RPMI8226 (cell line): Measurements from ENCODE around the gene KMT5C.
"Not testable (repeated sequence)": the region's sequence is repeated elsewhere in the genome, so short reads cannot be mapped to it uniquely, and the experiment has no call there.

Experiments
- DNase-seq: peaks from one replicate; pipeline ENCODE4 v3.0.0-alpha.2; 2015

Gene KMT5C

DNA sequence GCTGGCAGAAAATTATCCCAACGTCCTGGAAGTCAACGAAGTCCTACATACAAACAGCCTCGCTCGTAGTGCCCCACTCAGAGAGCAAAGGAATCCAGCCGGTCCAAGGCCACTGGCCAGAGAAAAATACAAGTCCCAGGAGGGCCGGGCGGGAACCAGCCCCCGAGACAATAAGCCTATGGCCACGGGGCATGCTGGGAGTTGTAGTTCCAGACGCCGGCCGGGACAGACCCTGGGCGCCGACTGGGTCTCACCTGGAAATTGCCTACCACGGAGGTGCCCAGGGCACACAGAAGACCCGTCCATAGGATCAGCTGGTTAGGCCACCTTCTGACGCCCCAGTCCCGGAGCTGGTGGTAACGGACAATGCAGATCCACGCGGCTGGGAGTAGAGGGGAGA is 19.9 kb upstream of the KMT5C start:
- DNase-seq: no peak

DNA sequence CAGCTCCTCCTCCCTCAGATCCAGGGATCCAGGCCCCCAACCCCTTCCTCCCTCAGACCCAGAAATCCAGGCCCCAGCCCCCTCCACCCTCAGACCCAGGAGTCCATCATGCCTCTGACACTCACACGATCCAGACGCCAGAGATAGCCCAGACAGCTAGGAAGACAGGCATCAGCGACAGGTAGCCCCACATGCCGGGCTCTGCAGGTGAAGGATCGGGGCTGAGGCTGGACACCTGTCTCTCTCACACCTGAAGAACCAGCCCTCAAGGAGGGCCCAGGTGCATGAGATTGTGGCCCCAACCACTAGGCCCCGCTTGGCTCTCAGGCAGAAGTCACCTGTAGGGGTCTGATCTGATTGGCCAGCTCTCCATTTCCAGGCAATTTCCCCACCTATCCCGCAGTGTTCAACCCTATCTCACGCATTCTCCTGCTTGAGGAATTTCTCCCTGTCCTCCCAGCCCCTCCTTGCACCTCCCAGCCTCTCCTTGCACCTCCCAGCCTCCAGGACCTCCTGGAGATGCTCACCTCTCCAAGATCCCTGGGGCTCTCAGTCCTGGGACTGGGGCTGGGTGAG is 18.7 kb upstream of the KMT5C start:
- no peak for DNase-seq

GRCh38 chr19:55321466-55322137 is 18.1 kb upstream of the KMT5C start:
- DNase-seq: no peak

GRCh38 chr19:55322204-55322885 is 17.3 kb upstream of the KMT5C start:
- DNase-seq: no peak

GRCh38 chr19:55324662-55325061 is 15.0 kb upstream of the KMT5C start:
- DNase-seq: no peak

DNA sequence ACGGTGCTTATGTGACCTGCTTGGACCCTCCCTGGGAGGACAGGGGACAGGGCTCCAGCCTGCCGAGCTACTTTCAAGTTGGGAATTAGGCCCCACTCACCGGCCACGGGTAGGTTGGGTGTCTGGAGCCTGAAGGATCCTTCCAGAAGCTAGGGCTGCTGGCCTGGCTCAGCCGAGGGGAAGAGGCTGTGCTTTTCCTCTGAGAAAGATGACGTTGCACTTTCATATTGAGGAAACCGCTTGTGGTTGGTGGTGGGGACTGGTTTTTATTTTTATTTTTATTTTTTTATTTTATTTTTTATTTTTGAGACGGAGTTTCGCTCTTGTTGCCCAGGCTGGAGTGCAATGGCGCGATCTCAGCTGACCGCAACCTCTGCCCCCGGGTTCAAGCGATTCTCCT is 14.5 kb upstream of the KMT5C start, which contains the start of gene TMEM150B:
TMEM150B (minus strand) TSS at position 170 of the 400 bp plus-strand sequence. CDS start 4,305 bp downstream, outside the sequence.
- DNase-seq: peak; percentile 63

DNA sequence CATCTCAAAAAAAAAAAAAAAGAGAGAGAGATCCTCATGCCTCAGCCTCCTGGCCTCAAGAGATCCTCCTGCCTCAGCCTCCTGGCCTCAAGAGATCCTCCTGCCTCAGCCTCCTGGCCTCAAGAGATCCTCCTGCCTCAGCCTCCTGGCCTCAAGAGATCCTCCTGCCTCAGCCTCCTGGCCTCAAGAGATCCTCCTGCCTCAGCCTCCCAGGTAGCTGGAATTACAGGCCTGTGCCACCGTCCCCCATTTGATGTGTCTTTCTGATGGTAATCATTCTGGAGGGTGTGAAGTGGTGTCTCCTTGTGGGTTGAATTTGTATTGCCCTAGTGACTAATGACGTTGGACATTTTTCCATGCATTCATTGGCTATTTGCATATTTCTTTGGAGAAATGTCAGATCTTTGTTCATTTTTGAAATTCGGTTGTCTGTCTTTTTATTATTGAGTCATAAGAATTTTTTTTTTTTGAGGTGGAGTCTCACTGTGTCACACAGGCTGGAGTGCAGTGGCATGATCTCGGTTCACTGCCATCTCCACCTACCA is 10.8 kb upstream of the KMT5C start:
- not testable (repeated sequence) for DNase-seq

DNA sequence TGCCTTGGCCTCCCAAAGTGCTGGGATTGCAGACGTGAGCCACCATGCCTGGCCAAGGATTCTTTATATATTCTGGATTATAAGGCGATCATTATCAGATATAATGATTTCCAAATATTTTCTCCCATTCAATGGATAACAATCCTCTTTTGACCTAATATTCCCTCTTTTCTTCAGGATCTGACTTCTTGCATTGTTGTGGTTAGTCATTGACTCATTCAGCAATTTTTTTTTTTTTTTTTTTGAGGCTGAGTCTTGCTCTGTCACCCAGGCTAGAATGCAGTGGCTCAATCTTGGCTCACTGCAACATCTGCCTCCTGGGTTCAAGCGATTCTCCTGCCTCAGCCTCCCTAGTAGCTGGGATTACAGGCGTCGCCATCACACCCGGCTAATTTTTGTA is 9.9 kb upstream of the KMT5C start:
- not testable (repeated sequence) for DNase-seq

GRCh38 chr19:55333870-55334269 is 5.8 kb upstream of the KMT5C start:
- DNase-seq: no peak

GRCh38 chr19:55336101-55336500 is 3.6 kb upstream of the KMT5C start:
- DNase-seq: no peak

DNA sequence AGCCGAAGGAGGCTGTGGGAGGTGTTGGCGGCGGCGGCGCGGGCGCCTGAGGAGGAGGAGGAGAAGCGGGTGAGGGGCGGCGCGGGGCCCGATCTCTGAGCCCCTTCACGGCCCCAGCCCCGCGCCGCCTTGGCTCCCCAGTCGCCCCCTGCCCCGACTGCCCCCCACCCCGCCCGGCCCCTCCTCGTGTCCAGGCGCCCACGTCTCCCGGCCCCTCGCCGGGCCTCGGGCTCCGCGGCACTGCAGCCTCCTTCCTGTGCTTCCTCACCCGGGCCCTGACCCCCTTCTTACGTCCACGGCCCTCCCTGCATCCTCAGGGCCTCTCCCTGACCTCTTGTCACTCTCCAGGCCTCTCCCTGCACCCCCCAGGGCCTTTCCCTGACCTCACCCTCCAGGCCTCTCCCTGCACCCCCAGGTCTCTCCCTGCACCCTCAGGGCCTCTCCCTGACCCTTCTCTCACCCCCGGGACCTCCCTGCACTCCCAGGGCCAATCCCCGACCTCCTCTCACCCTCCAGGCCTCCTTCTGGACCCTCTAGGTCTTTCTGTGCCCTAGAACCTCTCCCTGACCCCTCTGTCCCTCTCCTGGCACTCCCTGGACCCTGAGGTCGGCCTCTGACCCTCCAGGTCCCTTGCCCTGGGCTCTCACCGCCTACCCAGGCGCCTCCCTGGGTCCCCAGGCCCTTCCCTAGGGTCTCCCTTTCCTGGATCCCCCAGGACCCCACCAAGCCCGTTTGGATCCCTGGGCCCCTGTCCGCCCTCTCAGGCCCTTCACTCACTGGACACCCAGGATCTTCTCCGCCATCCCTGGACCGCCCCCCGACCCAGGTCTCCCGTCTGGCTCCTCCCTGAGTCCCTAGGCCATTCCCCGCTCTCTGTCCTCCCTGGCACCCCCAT is 460 bp downstream of the KMT5C start:
- DNase-seq: peak; percentile 41

GRCh38 chr19:55340784-55341147 is 1.1 kb downstream of the KMT5C start:
- peak; percentile 38 for DNase-seq

GRCh38 chr19:55341171-55341588 is 1.5 kb downstream of the KMT5C start:
- DNase-seq: peak; percentile 78

- DNase-seq: no peak
Measured at GRCh38 chr19:55341595-55342531, 2.2 kb downstream of the KMT5C start.

- DNase-seq: no peak
Measured at GRCh38 chr19:55344444-55344843, 4.8 kb downstream of the KMT5C start.

- DNase-seq: no peak
Measured at GRCh38 chr19:55345101-55345817, 5.6 kb downstream of the KMT5C start.

- DNase-seq: no peak
Measured at GRCh38 chr19:55345818-55346724, 6.4 kb downstream of the KMT5C start.

GRCh38 chr19:55346725-55347441 is 7.2 kb downstream of the KMT5C start:
- DNase-seq: no peak

DNA sequence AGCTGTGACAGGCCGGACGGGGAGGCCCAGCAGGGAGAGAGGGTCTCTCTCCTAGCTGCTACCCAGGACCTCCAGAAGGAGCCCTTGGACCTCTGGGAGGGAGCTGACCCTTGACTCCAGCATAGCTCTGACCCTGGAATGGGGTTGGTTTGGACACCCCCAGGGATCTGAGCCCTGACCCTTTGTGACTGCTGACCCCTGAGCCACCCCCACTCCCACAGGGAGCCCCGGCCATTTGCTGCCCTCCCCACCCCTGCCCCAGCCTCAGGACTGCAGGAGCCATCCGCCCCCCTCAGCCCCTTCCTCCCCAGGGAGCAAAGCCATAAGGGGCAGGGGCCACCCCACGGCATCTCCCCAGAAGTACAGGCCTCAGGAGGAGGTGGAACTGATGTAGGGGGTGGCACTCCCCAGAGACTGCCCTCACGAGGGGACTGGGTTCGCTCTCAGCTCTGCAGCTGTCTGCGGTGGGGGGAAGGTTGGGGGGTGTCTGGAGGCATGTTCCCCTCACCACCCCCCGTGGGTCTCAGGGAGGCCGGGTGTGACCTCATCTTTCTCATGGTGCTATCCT is 7.8 kb downstream of the KMT5C start:
- DNase-seq: no peak
